Retinal pigment epithelial cell (primary cell): ENCODE data around the gene TBL1Y.

ENCODE experiments used
- DNase-seq: peaks from one replicate; pipeline ENCODE4 v3.0.0-alpha.2; 2010; ENCODE audit warnings: low read depth
- H3K4me3 ChIP-seq: 2 replicates; pipeline ENCODE4 v1.5.1; 2011; ENCODE audit warnings: mild to moderate bottlenecking, low read length, control low read depth, moderate library complexity
- CTCF ChIP-seq: conservative IDR thresholded peaks from 2 replicates; pipeline ENCODE4 v1.5.1; 2011; ENCODE audit warnings: low read depth, low read length, control low read depth, inconsistent platforms

The TBL1Y gene

GRCh38 chrY:6947695-6948094 is 37.2 kb downstream of the TBL1Y start:
- DNase-seq: no peak
- TF ChIP-seq CTCF: no peak
- no peak overlapping the region for H3K4me3 ChIP-seq

GRCh38 chrY:6948378-6948777 is 37.9 kb downstream of the TBL1Y start:
- no peak for DNase-seq
- no peak for TF ChIP-seq CTCF
- no peak overlapping the region for H3K4me3 ChIP-seq

- no peak overlapping the region for H3K4me3 ChIP-seq
- TF ChIP-seq CTCF: no peak
- DNase-seq: no peak
These were observed 39.5 kb downstream of the TBL1Y start for GRCh38 chrY:6949947-6950346.

GRCh38 chrY:6964732-6965131 is 54.2 kb downstream of the TBL1Y start:
- TF ChIP-seq CTCF: no peak
- DNase-seq: no peak
- no peak overlapping the region for H3K4me3 ChIP-seq

GRCh38 chrY:6966521-6966920 is 56.0 kb downstream of the TBL1Y start:
- TF ChIP-seq CTCF: no peak
- no peak overlapping the region for H3K4me3 ChIP-seq
- DNase-seq: no peak

- DNase-seq: no peak
- H3K4me3 ChIP-seq: no peak overlapping the region
- no peak for TF ChIP-seq CTCF
These were observed 57.2 kb downstream of the TBL1Y start for GRCh38 chrY:6967736-6968135.

GRCh38 chrY:6968191-6968590 is 57.7 kb downstream of the TBL1Y start:
- no peak for TF ChIP-seq CTCF
- no peak for DNase-seq
- H3K4me3 ChIP-seq: no peak overlapping the region
